NCI-H2107 (cell line): ENCODE data around the gene LMF1.

Source experiments
- DNase-seq: peaks from one replicate; lab custom pipeline; 2025; lab: John Stamatoyannopoulos, UW

LMF1 gene

DNA sequence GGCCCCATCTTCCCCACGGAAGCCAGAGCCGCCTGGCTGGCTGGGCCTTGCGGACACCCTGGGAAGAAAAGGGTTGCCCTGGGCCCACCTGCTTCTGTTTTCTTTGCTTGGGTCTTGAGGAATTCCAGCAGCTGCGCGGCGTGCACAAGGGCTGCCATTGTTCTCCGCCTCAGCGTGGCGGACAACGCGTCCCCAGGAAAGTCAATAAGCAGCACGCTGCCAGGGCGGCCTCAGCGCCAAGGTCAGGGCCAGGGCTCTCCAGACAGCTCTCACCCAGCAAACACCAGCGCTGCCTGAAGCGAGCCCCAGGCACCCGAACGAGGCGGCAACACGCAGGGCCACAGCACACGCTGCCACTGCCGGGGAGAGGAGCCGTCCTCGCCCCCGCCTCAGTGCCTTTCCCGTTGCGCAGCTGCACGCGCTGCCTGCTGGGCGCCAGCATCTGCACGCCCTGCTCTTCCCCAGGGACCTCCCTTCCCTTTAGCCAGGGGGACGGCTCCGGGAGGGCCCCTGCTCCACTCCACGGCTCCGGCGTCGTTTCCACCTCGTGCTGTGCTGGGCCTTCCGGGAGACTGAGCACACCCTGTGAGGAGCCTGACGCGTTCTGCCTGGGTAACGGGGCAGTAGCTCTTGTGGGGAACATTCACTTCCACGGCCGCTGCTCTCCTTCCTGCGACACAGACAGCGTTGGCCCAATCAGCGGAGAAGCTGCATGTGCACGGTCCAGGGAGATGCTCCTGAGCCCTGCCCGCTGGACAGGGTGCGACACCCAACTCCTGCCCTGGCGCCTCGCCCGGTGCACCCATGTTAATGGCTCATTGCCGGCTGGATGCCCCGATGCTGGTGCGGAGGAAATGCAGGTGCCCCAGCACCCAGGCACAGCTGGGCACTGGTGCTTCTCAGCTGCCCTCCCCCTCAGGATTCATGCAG lies 57.8 kb downstream of the LMF1 start:
- DNase-seq: no peak

GRCh38 chr16:912322-912683 lies 58.5 kb downstream of the LMF1 start:
- DNase-seq: no peak

DNA sequence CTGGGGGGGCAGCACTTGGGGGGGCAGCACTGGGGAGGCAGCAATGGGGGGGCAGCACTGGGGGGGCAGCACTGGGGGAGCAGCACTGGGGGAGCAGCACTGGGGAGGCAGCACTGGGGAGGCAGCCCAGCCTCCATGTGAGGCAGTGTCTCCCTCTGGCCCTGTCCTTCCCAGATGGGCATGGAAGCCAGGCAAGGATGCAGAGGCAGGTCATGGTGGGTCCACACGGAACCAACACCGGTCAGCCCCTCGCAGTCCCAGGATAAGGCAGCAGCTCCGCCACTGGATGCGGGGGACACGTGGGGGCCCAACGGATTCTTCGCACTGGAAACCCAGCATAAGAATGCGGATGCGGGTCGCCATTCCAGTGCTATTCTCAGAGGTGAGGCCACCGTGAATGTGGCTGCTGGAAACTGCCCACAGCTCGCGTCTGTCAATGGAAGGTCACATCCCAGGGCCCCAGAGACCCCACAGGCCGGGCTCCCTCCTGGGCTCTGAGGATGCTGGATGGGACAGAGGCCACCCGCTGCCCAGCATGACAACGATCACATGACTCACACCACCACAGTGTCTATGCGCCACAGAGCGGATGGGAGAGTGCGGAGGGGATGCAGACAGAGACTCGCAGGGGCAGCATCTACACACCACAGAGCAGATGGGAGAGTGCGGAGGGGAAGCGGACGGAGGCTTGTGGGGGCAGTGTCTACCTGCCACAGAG lies 59.0 kb downstream of the LMF1 start:
- DNase-seq: no peak

- no peak for DNase-seq
Measured at GRCh38 chr16:911101-911500, 59.7 kb downstream of the LMF1 start.

DNA sequence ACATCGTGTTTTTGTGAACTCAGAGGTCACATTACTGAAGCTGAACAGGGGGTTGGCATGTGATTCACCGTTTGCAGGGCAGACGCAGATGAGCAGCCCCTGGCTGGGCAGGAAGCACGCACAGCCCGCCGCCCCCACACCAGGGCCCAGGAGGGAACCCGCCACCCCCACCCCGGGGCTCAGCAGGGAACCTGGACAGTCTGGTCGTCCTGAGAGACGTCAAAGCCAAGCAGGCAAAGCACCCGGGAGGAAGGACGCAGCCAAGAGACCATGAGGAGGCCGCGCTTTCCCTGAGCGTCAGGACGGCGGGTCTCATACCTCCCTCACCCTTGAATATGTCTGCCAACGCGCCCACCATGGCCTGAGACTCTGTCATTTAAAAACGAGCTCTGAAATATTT lies 60.6 kb downstream of the LMF1 start:
- no peak for DNase-seq

DNA sequence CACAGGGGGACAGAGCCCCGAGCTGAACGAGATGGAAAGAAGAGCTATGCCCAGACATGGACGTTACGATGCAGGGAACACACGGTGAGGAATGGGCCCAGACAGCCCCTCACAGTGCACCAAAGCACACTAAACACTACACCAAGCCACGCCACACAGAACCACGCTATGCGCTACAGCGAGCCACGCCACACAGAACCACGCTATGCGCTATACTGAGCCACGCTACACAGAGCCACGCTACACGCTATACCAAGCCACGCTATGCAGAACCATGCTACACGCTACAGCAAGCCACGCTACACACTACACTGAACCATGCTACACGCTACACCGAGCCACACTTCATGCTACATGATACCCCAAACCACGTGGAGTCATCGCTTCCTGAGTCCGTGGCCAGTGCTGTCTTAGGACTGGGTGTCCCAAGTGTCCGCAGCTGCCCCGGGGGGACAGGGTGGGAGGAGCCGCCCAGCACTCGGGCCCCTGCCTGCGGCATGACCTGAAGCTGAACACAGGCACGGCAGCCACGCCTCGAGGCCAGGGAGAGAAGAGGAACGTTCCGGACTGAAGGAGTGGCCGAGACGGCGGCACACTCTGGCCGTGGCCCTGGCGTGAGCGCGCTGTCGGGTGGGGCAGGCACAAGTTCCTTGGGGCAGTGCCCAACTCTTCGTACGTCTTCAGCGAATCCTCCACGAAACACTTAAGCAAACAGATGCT lies 61.3 kb downstream of the LMF1 start:
- DNase-seq: no peak

GRCh38 chr16:908526-909155 lies 62.1 kb downstream of the LMF1 start:
- DNase-seq: no peak

GRCh38 chr16:907842-908241 lies 62.9 kb downstream of the LMF1 start:
- DNase-seq: no peak

DNA sequence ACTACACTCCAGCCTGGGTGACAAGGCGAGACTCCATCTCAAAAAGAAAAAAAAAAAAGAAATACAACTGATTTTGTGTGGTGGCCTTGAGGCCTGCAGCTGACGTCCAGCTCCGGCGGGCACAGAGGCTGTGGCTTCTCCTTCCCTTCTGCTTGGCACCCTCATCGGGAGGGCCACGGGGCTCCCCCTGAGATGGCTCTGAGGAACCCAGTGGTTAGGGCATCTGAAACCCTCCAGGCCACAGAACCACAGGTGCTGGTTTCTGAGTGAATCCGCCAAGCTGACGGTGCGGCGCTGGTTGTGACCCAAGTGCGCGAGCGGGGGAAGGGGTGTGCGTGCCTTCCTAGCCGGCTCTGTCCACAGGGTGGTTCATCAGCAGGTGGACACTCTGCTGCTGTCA lies 63.4 kb downstream of the LMF1 start:
- no peak for DNase-seq

DNA sequence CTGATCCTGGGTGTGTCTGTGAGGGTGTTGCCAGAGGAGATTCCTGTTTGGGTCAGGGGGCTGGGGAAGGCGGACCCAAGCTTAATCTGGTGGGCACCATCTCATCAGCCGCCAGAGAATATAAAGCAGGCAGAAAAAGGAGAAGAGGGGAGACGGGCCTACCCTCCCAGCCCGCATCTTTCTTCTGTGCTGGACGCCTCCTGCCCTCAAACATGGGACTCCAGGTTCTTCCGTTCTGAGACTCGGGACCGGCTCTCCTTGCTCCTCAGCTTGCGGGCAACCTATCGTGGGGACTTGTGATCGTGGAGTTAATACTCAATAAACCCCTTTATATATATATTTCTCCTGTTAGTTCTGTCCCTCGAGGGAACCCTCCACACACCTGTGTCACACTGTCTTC lies 64.5 kb downstream of the LMF1 start:
- no peak for DNase-seq

DNA sequence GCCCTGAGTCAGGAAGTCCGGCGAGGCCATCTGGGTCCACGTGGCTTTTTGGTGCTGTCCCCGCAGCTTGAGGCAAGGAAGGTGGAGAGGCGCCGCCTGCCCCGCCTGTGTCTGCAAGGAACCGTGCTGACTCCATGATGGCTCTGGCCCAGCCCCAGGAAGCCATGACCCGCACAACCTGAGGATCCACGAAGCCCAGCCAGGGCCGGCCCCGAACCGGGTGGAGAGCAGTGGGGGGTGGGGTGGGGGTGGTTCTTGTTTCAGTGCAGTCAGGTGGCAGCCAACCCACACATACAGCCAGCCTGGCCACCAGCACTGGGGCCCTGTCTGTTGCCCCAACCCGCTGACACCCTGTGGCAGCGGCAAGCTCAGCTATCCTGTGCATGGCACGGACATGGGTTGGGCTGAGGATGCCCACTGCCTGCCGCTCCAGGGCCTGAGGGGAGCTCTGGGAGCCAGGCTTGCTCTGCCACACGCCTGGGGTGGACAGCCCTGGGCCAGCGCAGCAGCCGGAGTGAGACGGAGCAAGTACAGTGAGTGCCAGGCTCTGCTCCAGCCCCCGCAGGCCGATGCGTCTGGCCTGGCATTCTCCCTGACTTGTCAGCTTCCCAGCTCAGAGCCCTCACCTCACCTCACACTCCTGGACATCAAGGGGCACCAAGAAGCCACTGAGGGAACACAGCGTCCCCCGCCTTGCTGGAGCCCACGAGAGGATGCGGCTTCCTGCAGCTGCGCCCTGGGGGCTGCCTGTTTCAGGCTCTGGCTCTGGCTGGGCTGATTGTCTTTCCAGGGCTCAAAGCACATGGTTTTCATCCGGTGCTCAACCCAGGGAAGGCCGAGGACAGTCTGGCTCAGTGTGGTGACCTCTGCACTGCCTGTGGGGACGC lies 68.8 kb downstream of the LMF1 start:
- no peak for DNase-seq

- DNase-seq: no peak
Measured at GRCh38 chr16:901149-901548, 69.6 kb downstream of the LMF1 start.

GRCh38 chr16:900211-900610 lies 70.6 kb downstream of the LMF1 start:
- no peak for DNase-seq

DNA sequence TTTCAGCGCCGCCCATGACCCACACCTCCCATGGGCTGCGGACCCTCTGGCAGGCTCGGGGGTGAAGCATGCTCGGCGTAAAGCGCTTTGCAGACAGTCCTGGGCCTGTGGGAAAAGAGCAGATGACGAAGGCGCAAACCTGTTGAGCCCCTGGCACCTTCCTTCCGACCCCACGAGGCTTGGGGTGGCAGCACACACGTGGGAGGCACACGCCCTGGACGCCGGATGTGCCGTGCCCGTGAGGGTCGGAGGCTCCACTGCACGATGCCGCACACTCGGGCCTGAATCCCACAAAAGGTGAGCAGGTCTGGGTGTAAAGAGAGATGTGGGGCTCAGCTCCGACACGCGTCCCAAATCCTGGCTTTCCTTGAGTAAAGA lies 71.1 kb downstream of the LMF1 start:
- DNase-seq: no peak

DNA sequence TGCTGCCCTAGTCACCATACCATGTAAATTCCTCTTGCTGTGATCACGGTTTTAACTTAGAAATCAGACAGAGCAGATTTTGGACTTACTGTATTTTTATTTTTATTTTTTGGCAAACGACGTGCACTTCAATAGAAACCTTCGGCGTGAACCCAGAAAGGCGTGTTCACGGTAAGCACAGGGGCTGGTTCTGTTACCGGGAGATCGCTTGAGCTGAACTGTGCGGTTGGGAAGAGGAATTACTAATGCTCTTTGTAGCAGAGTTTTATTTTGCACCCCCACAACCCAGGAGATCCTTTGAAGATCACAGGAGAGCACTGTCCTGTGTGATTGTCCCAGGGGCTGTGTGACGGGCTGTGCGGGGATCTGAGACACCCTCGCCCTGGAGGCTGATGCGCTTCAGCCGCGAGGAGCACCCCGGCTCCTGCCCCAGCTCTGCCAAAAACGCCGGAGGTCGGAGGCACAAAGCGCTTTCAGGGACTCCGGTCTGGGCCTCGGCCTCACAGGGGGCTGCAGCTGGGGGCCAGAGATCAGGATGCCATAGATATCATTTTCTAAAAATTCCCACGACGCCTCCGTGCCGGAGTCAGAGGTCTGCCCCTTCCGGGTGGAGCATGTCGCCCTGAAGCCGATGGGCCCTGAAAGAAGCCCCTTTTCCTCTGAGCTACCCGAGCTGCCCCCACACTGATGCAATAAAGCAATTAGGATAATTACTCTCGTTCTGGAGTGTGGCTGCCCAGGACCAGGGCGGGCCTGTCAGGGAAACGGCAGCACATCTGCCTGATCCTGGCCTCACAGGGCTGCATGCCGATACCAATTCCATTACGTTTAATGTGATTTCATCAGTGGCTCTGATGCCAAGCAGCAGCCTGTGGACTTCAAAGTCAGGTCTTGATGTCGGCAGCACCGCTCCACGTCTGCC lies 71.8 kb downstream of the LMF1 start:
- no peak for DNase-seq

DNA sequence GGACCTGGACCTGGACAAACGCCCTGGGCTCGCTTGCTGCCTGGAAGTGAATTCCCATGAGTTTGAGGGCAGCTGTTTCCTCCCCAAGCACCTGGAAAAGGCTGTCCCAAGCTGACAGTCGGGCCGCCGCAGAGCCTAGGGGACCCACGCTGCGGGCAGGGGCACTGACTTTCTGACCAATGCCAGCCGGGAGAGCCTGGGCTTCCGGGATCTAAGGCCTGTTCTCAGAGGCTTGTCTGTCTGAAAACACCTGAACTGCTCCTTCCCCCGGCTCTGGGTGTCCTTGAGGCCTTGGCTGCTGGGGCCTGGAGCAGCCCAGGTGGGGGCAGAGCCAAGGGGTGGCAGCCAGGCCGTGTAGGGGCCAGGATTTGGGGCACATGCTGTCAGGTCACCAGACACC lies 72.6 kb downstream of the LMF1 start:
- no peak for DNase-seq

DNA sequence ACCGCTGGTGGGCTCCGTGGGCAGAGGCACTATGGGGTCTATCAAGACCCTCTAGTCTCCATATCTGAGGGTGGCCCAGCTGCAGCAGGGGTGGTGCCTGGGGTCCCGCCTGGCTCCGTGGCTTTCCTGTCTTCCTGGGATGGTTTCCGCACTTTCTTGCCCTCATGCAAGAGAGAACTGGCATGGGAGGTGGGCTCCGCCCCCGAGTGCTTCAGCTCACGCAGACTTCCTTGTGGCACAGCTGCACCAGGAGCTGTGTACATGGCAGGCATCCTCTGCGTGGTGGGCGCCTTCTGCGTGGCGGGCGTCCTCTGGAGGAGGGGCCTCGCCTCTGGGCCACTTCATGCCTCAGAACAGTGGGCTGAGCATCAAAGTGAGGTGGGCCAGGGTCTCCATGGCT lies 73.1 kb downstream of the LMF1 start:
- DNase-seq: no peak

DNA sequence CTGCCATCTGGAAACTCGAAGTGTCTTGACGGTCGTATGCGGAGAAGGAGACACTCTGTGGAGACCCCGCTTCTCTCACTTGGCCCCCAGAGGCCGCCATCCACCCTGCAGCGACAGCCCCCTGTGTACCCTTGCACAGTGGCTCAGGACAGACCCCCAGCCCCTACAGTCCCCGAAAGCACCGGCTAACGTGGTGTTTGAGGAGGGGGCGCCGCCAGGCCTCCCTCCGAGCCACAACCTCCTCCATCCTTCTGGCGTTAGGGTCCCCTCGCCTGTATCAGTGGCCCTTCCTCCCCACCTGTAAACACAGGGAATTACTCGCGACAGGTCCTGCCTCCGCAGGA lies 73.6 kb downstream of the LMF1 start:
- DNase-seq: no peak

- DNase-seq: no peak
Measured at GRCh38 chr16:896261-897199, 74.3 kb downstream of the LMF1 start.
